PC-9 (cell line): ENCODE results near the gene HOXA5.

Experiments
- CTCF ChIP-seq: fragments of 200-600 bp; sonication (generic); conservative IDR thresholded peaks from 2 replicates; pipeline ENCODE4 v1.6.1; 2017; ENCODE audit warnings: mixed run types, antibody characterized with exemption, mild to moderate bottlenecking, moderate library complexity
- EZH2 ChIP-seq: fragments of 200-600 bp; sonication (generic); IDR thresholded peaks from 2 replicates; pipeline ENCODE4 v1.8.0; 2017; ENCODE audit warnings: antibody characterized with exemption, low read depth

- no peak for TF ChIP-seq CTCF
- TF ChIP-seq EZH2 = no peak
Measured at GRCh38 chr7:27147199-27148030, 3.9 kb upstream of the HOXA5 start, which contains the start of gene HOXA6.
